Activated CD8-positive, alpha-beta T cell treated with anti-CD3 and anti-CD28 coated beads for 36 hours (primary cell): Measurements from ENCODE around the gene NFATC4. TPM values are rescaled to one million over a fixed set of nuclear protein-coding genes. Genes with fewer than 3 reads are reported as not detected.

Experiments used
- ATAC-seq: fragments of 200-7000 bp; cut with Tn5 transposase; one replicate; pipeline ENCODE4 v1.10.0; 2021; ENCODE audit warnings: mild to moderate bottlenecking, moderate library complexity
- CTCF ChIA-PET: fragments of 350-600 bp; sonication (Branson Sonifier 250); formaldehyde crosslinking; loops from one replicate; lab custom pipeline; 2021; ENCODE audit warnings: antibody characterized with exemption; lab: Charles Lee
- POLR2A ChIA-PET: fragments of 350-600 bp; sonication (Branson Sonifier 250); formaldehyde crosslinking; loops from one replicate; lab custom pipeline; 2021; ENCODE audit warnings: antibody characterized with exemption; lab: Charles Lee
- DNase-seq: peaks from one replicate; pipeline ENCODE4 v3.0.0-alpha.2; 2020
- H3K27ac Mint-ChIP-seq: one replicate; pipeline ENCODE4 v1.8.0; 2021; ENCODE audit warnings: mild to moderate bottlenecking, mixed read lengths
- H3K27me3 Mint-ChIP-seq: one replicate; pipeline ENCODE4 v1.8.0; 2021; ENCODE audit warnings: mixed read lengths
- H3K36me3 Mint-ChIP-seq: one replicate; pipeline ENCODE4 v1.8.0; 2021; ENCODE audit warnings: low read depth, mixed read lengths
- H3K4me1 Mint-ChIP-seq: one replicate; pipeline ENCODE4 v1.8.0; 2021; ENCODE audit warnings: low read depth, mixed read lengths
- H3K4me3 Mint-ChIP-seq: one replicate; pipeline ENCODE4 v1.8.0; 2021; ENCODE audit warnings: mild to moderate bottlenecking, moderate library complexity, mixed read lengths
- H3K9me3 Mint-ChIP-seq: one replicate; pipeline ENCODE4 v1.8.0; 2021; ENCODE audit warnings: mixed read lengths
- CTCF ChIP-seq: fragments of 200-600 bp; IDR thresholded peaks from one replicate; pipeline ENCODE4 v1.8.0; 2022; ENCODE audit warnings: antibody characterized with exemption, mild to moderate bottlenecking
- intact Hi-C: fragments of 100-400 bp; cut with micrococcal nuclease; formaldehyde crosslinking; loops from one replicate; pipeline ENCODE4 v1.10.0; 2022
- total RNA-seq, 2 experiments: library from RNA; stranded (reverse); gene quantifications; one replicate each; pipeline ENCODE4 v1.2.3, GENCODE V29; 2021

NFATC4 gene
- total RNA-seq, 2 experiments from 2014 or later, result 1.3 to 2.0 TPM

GRCh38 chr14:24363401-24363800 is 4.6 kb upstream of the NFATC4 start:
- Mint-ChIP-seq H3K27me3 (peaks cover 45% of the 10 kb centered on the region), H3K36me3 (no peaks in the 10 kb centered on the region), H3K9me3 (no peaks in the 10 kb centered on the region), H3K4me1 (peaks cover 30% of the 10 kb centered on the region), H3K27ac (no peak overlapping the region), H3K4me3 (no peak overlapping the region)
- CTCF ChIA-PET, result interaction anchor here (0.9 to 7.0 kb wide), 6 partner anchors 22 to 73 kb away, joined by 3 to 47 read pairs (median 11); partner anchors contain the start of genes ADCY4, CBLN3 and KHNYN
- DNase-seq, result no peak
- POLR2A ChIA-PET, result no interaction called here
- no peak for TF ChIP-seq CTCF
- intact Hi-C loops, result no loop called here
- no peak for ATAC-seq

- DNase-seq, result no peak
- TF ChIP-seq CTCF, result no peak
- H3K9me3 Mint-ChIP-seq, result no peaks in the 10 kb centered on the region
- H3K4me3 Mint-ChIP-seq, result no peak overlapping the region
- ChIA-PET CTCF (interaction anchor here (0.7 to 2.3 kb wide), 14 partner anchors 11 to 76 kb away, joined by 3 to 73 read pairs (median 7); partner anchors contain the start of genes DHRS1, KHNYN and NOP9), POLR2A (interaction anchor here (1.9 to 2.2 kb wide), 2 partner anchors 66 to 72 kb away, joined by 11 to 19 read pairs; partner anchors contain the start of genes CBLN3 and KHNYN)
- ATAC-seq, result no peak
- peaks cover 32% of the 10 kb centered on the region for H3K4me1 Mint-ChIP-seq
- no peak overlapping the region for H3K27ac Mint-ChIP-seq
- H3K36me3 Mint-ChIP-seq, result no peaks in the 10 kb centered on the region
- H3K27me3 Mint-ChIP-seq, result peaks cover 49% of the 10 kb centered on the region
- intact Hi-C loops, result loop anchor here (5.0 kb wide), 1 partner anchor 67 kb away; no protein-coding TSS in a partner anchor
These were observed 3.1 kb upstream of the NFATC4 start for GRCh38 chr14:24364841-24365240.

- peak; percentile 89 for DNase-seq
- Mint-ChIP-seq H3K9me3 (no peaks in the 10 kb centered on the region), H3K4me3 (peak overlapping the region; percentile 66), H3K36me3 (no peaks in the 10 kb centered on the region), H3K27ac (peak overlapping the region; percentile 77), H3K4me1 (peaks cover 32% of the 10 kb centered on the region), H3K27me3 (peaks cover 44% of the 10 kb centered on the region)
- ATAC-seq, result peak; percentile 72
- POLR2A ChIA-PET, result interaction anchor here (0.6 to 2.2 kb wide), 8 partner anchors 13 to 128 kb away, joined by 3 to 19 read pairs (median 5); partner anchors contain the start of genes CBLN3 and KHNYN
- TF ChIP-seq CTCF, result peak; percentile 60
- intact Hi-C loops, result loop anchor here (5.0 kb wide), 1 partner anchor 66 kb away; no protein-coding TSS in a partner anchor
- CTCF ChIA-PET, result interaction anchor here (0.7 to 2.3 kb wide), 20 partner anchors 10 to 75 kb away, joined by 3 to 73 read pairs (median 5); partner anchors contain the start of genes DHRS1, KHNYN, LTB4R2 and NOP9
These were observed 2.2 kb upstream of the NFATC4 start for GRCh38 chr14:24365600-24366412.

GRCh38 chr14:24366413-24366720 is 1.6 kb upstream of the NFATC4 start:
- Mint-ChIP-seq H3K27me3 (peaks cover 42% of the 10 kb centered on the region), H3K9me3 (no peaks in the 10 kb centered on the region), H3K36me3 (no peaks in the 10 kb centered on the region), H3K4me3 (peak overlapping the region; percentile 66), H3K4me1 (peaks cover 32% of the 10 kb centered on the region), H3K27ac (no peak overlapping the region)
- ChIA-PET CTCF (interaction anchor here (0.9 to 2.3 kb wide), 14 partner anchors 18 to 74 kb away, joined by 3 to 73 read pairs (median 8); partner anchors contain the start of genes DHRS1, KHNYN, LTB4R2 and NOP9), POLR2A (interaction anchor here (0.6 to 2.2 kb wide), 8 partner anchors 12 to 129 kb away, joined by 3 to 19 read pairs (median 5); partner anchors contain the start of genes CBLN3 and KHNYN)
- no peak for TF ChIP-seq CTCF
- intact Hi-C loops, result loop anchor here (5.0 kb wide), 1 partner anchor 66 kb away; no protein-coding TSS in a partner anchor
- peak; percentile 3 for ATAC-seq
- no peak for DNase-seq
